Femur (tissue), 1 donor: Measurements from ENCODE around the gene IMMT.
"Not testable (repeated sequence)": the region's sequence is repeated elsewhere in the genome, so short reads cannot be mapped to it uniquely, and the experiment has no call there.

Source experiments
- DNase-seq: peaks from one replicate; pipeline ENCODE4 v3.0.0-alpha.2; 2017

The IMMT gene

GRCh38 chr2:86195055-86195807, at the start of gene IMMT:
Gene IMMT, minus strand, starts transcription at chr2:86195462. Its CDS starts 80 bp downstream, at chr2:86195382.
- peak; percentile 97 for DNase-seq

GRCh38 chr2:86244781-86245180, 49.5 kb upstream of the IMMT start:
- DNase-seq = not testable (repeated sequence)

GRCh38 chr2:86243950-86244733, 48.9 kb upstream of the IMMT start:
- DNase-seq = no peak

GRCh38 chr2:86243272-86243671, 48.0 kb upstream of the IMMT start:
- no peak for DNase-seq

GRCh38 chr2:86241611-86242010, 46.3 kb upstream of the IMMT start:
- no peak for DNase-seq

- no peak for DNase-seq
These were observed 45.0 kb upstream of the IMMT start for GRCh38 chr2:86240251-86240650.

GRCh38 chr2:86239745-86240144, 44.5 kb upstream of the IMMT start:
- DNase-seq = no peak

GRCh38 chr2:86239326-86239725, 44.1 kb upstream of the IMMT start:
- no peak for DNase-seq

- no peak for DNase-seq
These were observed 43.1 kb upstream of the IMMT start for GRCh38 chr2:86238354-86238753.

GRCh38 chr2:86237172-86237571, 41.9 kb upstream of the IMMT start:
- no peak for DNase-seq

- no peak for DNase-seq
These were observed 40.1 kb upstream of the IMMT start for GRCh38 chr2:86235196-86235980.

- no peak for DNase-seq
These were observed 39.4 kb upstream of the IMMT start for GRCh38 chr2:86234563-86235131.

GRCh38 chr2:86233436-86233835, 38.2 kb upstream of the IMMT start:
- no peak for DNase-seq

- no peak for DNase-seq
These were observed 37.6 kb upstream of the IMMT start for GRCh38 chr2:86232910-86233309.

- no peak for DNase-seq
These were observed 37.1 kb upstream of the IMMT start for GRCh38 chr2:86232373-86232784.

- DNase-seq = no peak
These were observed 36.6 kb upstream of the IMMT start for GRCh38 chr2:86231680-86232372.

GRCh38 chr2:86230961-86231360, 35.7 kb upstream of the IMMT start:
- DNase-seq = no peak

GRCh38 chr2:86229221-86229620, 34.0 kb upstream of the IMMT start:
- DNase-seq = no peak

GRCh38 chr2:86228574-86228973, 33.3 kb upstream of the IMMT start:
- DNase-seq = not testable (repeated sequence)

GRCh38 chr2:86227685-86228084, 32.4 kb upstream of the IMMT start:
- no peak for DNase-seq

GRCh38 chr2:86226636-86227520, 31.6 kb upstream of the IMMT start:
- DNase-seq = no peak
